Activated T-cell treated with anti-CD3 and anti-CD28 coated beads for 4 hours (primary cell): ENCODE data around the gene NEK5.
"Not testable (repeated sequence)": the region's sequence is repeated elsewhere in the genome, so short reads cannot be mapped to it uniquely, and the experiment has no call there.

Experiments
- DNase-seq: peaks from one replicate; pipeline ENCODE4 v3.0.0-alpha.2; 2020

NEK5 gene

GRCh38 chr13:52128714-52129700 lies at the start of gene NEK5:
NEK5 (minus strand) TSS chr13:52129073; CDS start chr13:52127482, 1,591 bp downstream.
- DNase-seq: peak; percentile 19

- no peak for DNase-seq
Measured at GRCh38 chr13:52177276-52177675, 48.4 kb upstream of the NEK5 start.

- not testable (repeated sequence) for DNase-seq
Measured at GRCh38 chr13:52173970-52174369, 45.1 kb upstream of the NEK5 start.

- no peak for DNase-seq
Measured at GRCh38 chr13:52173373-52173772, 44.5 kb upstream of the NEK5 start.

GRCh38 chr13:52171686-52172085 lies 42.8 kb upstream of the NEK5 start:
- not testable (repeated sequence) for DNase-seq

GRCh38 chr13:52170828-52171391 lies 42.0 kb upstream of the NEK5 start:
- not testable (repeated sequence) for DNase-seq

- no peak for DNase-seq
Measured at GRCh38 chr13:52169839-52170238, 41.0 kb upstream of the NEK5 start.

- no peak for DNase-seq
Measured at GRCh38 chr13:52165411-52165810, 36.5 kb upstream of the NEK5 start.

- DNase-seq: no peak
Measured at GRCh38 chr13:52164989-52165388, 36.1 kb upstream of the NEK5 start.

GRCh38 chr13:52163878-52164277 lies 35.0 kb upstream of the NEK5 start:
- not testable (repeated sequence) for DNase-seq

- DNase-seq: no peak
Measured at GRCh38 chr13:52162279-52163101, 33.6 kb upstream of the NEK5 start.

- DNase-seq: no peak
Measured at GRCh38 chr13:52161181-52161646, 32.3 kb upstream of the NEK5 start.

GRCh38 chr13:52160506-52160905 lies 31.6 kb upstream of the NEK5 start:
- no peak for DNase-seq

- DNase-seq: no peak
Measured at GRCh38 chr13:52160053-52160452, 31.2 kb upstream of the NEK5 start.

- DNase-seq: peak; percentile 19
Measured at GRCh38 chr13:52159159-52159982, 30.5 kb upstream of the NEK5 start, which contains the start of gene NEK3. NEK3 (minus strand) TSS chr13:52159597; CDS start chr13:52156191, 3,406 bp downstream.

- no peak for DNase-seq
Measured at GRCh38 chr13:52158629-52159158, 29.8 kb upstream of the NEK5 start.

GRCh38 chr13:52156724-52157261 lies 27.9 kb upstream of the NEK5 start:
- no peak for DNase-seq

GRCh38 chr13:52155177-52155576 lies 26.3 kb upstream of the NEK5 start:
- no peak for DNase-seq

GRCh38 chr13:52147225-52147624 lies 18.4 kb upstream of the NEK5 start:
- no peak for DNase-seq

- no peak for DNase-seq
Measured at GRCh38 chr13:52141299-52141698, 12.4 kb upstream of the NEK5 start.

- no peak for DNase-seq
Measured at GRCh38 chr13:52137489-52137888, 8.6 kb upstream of the NEK5 start.
